ENCODE data around the gene ARMC7.
"Not testable (repeated sequence)": the region's sequence is repeated elsewhere in the genome, so short reads cannot be mapped to it uniquely, and the experiment has no call there.

Gene ARMC7

GRCh38 chr17:75109407-75110233, at the start of gene ARMC7:
Gene ARMC7 (plus strand): TSS chr17:75109969. CDS start chr17:75110289, 320 bp downstream.
- peak; percentile 86 for DNase-seq (ENCODE audit: low read depth)

DNA sequence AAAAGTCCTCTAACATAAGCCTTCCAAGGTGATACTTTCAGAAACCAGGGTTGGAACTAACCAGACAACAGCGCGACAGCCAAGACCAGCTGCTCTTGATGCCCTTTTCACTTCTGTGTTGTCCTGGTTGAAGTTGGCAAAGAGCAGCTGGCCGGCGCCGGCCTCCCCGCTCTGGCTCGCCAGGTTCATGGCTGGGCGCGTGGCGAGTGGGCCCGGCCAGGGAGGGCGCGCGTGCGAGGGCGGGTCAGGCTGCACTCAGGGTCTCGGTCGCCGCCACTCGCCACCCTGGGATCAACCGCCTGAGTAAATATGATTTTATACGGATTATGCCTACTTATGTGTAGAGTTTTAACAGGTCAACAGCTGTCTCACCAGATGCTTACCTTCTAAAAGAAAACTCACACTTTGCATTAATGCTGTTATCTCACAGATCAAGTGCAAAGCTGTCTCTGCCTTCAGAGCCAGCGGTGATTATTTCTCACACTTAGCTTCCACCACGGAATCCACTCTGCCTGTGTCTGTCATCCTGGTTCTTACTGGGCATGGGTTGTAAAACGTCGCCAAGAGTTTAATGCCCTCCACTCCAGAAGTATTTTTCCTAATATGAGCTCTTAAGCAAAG, 49.2 kb upstream of the ARMC7 start:
- DNase-seq (ENCODE audit: low read depth) = no peak

DNA sequence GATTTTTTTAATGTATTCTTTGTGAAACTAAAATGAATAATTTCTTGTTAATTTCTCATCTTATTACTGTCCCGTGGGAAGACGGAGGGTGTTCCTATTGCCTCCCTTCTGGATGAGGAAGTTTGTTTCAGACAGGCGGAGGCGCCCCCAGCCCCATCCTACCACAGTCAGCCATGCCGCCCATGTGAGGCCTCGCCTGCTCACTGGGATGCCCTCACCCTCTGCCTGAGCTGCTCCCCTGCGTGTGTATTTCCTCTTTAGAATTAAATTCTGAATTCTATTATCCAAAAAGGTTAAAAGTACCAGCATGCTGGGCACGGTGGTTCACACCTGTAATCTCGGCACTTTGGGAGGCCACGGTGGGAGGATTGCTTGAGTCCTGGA, 48.7 kb upstream of the ARMC7 start:
- DNase-seq (ENCODE audit: low read depth) = no peak

- DNase-seq (ENCODE audit: low read depth) = no peak
Observed at GRCh38 chr17:75061618-75062017, 48.2 kb upstream of the ARMC7 start.

DNA sequence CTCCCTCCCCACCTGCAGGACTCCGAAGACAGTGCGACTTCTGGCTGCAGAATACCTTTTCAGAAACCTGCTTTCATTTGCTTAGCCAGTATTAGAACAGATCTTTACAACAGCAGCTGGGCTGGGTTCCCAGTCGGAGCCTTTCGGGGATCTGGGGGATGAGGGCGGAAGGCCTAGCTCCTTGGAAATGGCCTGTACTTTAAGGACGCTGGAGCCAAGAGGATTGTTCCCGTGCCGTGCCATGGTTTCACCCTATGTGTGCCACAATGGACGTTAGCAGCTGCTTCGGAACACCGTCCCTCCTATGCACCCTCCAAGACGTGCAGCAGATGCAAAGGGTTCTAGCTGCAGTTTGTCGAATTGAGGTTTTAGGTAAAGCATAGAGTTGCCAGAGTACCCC, 46.6 kb upstream of the ARMC7 start:
- no peak for DNase-seq (ENCODE audit: low read depth)

- no peak for DNase-seq (ENCODE audit: low read depth)
Observed at GRCh38 chr17:75063626-75064025, 46.1 kb upstream of the ARMC7 start.

GRCh38 chr17:75064040-75064439, 45.7 kb upstream of the ARMC7 start:
- no peak for DNase-seq (ENCODE audit: low read depth)

GRCh38 chr17:75064460-75064859, 45.3 kb upstream of the ARMC7 start:
- DNase-seq (ENCODE audit: low read depth) = no peak

DNA sequence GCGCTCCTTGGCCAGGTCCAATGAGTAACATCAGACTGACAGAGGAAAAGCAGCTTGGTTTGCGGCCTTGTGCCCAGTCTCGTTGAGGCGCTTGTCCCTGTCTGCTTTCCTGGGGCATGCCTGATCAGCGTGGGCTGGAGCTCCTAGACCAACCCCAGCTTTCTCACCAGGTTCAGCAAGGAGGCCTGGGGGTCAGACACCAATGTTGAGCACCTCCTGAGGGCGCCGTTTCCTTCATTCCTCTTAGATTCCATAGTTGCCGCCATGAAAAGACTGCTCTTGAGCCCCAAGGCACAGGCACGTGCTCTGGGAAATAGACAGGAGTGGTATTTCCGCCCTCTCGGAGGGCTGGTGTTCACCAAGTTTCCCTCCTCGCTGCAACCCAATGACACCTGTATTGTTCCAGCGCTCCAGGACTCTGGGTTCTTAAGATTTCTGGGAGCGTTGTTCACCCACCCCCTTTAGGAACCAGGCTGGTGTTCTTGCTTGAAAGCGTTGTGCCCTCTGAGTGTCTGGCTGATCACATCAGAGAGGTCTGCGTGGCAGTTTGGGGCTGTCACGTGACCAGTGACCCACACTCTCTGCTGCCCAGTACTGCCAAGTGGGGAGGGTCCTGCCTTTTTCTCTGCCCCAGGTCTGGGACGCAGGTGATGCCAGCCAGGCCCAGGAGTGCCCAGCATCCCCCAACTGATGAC, 44.8 kb upstream of the ARMC7 start:
- DNase-seq (ENCODE audit: low read depth) = no peak

DNA sequence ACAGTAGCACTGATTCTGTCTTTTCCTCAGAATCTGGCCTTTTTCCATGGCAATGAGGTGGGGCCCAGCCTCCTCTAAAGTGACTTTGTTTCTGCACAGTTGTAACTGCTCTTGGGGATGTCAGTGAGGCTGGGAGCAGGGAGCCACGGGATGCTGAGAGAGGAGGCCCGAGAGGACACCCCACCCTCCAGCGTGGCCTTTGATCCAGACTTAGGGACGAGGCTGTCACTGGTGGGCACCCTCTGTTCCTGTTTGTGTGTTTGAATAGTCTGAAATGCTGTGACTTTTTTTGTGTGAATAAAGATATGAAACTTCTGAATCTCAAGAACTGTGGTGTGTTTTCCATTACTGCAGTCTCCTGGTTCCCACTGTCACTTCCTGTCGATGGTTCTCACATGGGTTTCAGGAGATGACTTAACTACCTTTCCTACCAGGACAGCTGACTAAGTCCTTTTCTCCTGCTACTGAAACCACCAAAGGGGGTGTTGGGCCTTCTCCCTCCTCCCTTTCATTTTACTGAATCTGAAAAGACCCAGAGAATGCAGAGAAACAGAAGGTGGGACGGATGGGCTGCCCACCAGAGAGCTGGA, 44.1 kb upstream of the ARMC7 start:
- peak; percentile 54 for DNase-seq (ENCODE audit: low read depth)

GRCh38 chr17:75067856-75068255, 41.9 kb upstream of the ARMC7 start:
- no peak for DNase-seq (ENCODE audit: low read depth)

DNA sequence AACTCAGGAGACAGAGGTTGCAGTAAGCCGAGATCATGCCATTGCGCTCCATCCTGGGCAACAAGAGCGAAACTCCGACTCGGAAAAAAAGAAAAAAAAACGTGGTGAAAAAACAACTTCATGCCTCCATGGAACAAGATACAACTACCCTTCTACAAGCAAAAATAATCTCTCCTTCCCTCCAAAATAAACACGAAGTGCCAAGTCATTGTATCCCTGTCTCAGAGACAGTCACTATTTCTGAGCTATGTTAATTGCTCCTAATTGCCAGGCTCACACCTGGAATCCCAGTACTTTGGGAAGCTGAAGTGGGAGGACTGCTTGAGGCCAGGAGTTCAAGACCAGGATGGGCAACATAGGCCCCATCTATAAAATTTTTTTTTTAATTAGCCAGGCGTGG, 41.0 kb upstream of the ARMC7 start:
- DNase-seq (ENCODE audit: low read depth) = no peak

GRCh38 chr17:75069783-75070182, 40.0 kb upstream of the ARMC7 start:
- peak; percentile 53 for DNase-seq (ENCODE audit: low read depth)

GRCh38 chr17:75071478-75072271, 38.1 kb upstream of the ARMC7 start:
- DNase-seq (ENCODE audit: low read depth) = not testable (repeated sequence)

DNA sequence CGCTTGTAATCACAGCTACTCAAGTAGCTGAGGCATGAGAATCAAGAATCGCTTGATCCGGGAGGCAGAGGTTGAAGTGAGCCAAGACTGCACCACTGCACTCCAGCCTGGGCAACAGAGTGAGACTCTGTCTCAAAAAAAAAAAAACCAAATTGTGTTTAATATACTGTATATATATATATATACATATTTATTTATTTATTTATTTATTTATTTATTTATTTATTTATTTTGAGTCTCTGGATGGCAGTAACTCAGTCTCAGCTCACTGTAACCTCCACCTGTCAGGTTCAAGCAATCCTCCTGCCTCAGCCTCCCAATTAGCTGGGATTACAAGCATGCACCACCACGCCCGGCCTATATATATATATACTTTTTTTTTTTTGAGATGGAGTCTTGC, 36.9 kb upstream of the ARMC7 start:
- DNase-seq (ENCODE audit: low read depth) = not testable (repeated sequence)

GRCh38 chr17:75073618-75074047, 36.1 kb upstream of the ARMC7 start:
- peak; percentile 59 for DNase-seq (ENCODE audit: low read depth)

GRCh38 chr17:75074532-75074931, 35.2 kb upstream of the ARMC7 start:
- no peak for DNase-seq (ENCODE audit: low read depth)

GRCh38 chr17:75075597-75076336, 34.0 kb upstream of the ARMC7 start:
- DNase-seq (ENCODE audit: low read depth) = no peak

GRCh38 chr17:75077072-75077495, 32.7 kb upstream of the ARMC7 start:
- no peak for DNase-seq (ENCODE audit: low read depth)

- DNase-seq (ENCODE audit: low read depth) = peak; percentile 46
Observed at GRCh38 chr17:75077496-75078283, 32.1 kb upstream of the ARMC7 start.

Measured in EH (cell line).